HG03469 (cell line): ENCODE measurements around the gene PTPN3.

Experiments
- ATAC-seq: cut with Tn5 transposase; IDR thresholded peaks from one replicate; pipeline ENCODE4 v1.9.1; 2021; ENCODE audit warnings: mild to moderate bottlenecking, moderate library complexity, moderate number of reproducible peaks; ENCODE audit not compliant: unreplicated experiment

The PTPN3 gene

DNA sequence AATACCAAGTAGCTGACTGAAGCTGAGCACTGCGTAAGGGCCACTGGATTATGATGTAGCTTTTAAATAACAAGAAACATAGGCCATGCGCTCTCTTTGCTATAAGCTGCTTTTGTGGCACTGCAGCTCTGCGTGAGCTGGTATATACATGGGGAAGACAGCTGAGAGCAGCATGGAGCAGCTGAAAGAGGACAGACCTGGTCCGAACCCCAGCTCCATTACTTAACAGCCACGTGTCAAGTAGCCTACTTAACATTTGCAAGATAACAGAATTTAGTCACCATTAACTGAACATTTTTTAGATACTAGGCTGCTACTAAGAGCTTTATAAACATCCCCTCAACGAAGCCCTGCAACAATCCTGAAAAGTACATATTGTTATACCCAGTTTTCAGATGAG is 69.3 kb downstream of the PTPN3 start:
- ATAC-seq, result no peak

GRCh38 chr9:109427886-109428285 is 70.2 kb downstream of the PTPN3 start:
- ATAC-seq, result no peak

- no peak for ATAC-seq
These were observed 71.3 kb downstream of the PTPN3 start for GRCh38 chr9:109426626-109427402.

DNA sequence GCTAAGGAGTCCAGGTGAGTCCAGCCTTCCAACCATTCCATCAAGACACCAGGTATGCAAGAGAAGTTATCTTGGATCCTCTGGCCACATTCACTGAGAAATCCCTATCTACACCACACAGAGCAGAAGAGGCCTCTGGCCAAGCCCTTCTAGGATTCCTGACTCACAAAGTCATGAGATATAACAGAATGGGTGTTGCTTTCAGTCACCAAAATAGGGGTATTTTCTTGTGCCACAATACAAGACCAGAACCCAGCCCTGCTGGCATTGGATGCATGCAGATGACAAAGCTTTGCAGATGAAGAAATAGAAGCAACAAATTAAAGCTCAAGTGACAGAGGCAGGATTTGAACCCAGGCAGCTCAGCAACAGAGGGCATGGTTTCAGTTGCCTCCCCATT is 73.5 kb downstream of the PTPN3 start:
- no peak for ATAC-seq

GRCh38 chr9:109423877-109424276 is 74.2 kb downstream of the PTPN3 start:
- ATAC-seq, result no peak

GRCh38 chr9:109422641-109423040 is 75.5 kb downstream of the PTPN3 start:
- ATAC-seq, result peak; percentile 63

DNA sequence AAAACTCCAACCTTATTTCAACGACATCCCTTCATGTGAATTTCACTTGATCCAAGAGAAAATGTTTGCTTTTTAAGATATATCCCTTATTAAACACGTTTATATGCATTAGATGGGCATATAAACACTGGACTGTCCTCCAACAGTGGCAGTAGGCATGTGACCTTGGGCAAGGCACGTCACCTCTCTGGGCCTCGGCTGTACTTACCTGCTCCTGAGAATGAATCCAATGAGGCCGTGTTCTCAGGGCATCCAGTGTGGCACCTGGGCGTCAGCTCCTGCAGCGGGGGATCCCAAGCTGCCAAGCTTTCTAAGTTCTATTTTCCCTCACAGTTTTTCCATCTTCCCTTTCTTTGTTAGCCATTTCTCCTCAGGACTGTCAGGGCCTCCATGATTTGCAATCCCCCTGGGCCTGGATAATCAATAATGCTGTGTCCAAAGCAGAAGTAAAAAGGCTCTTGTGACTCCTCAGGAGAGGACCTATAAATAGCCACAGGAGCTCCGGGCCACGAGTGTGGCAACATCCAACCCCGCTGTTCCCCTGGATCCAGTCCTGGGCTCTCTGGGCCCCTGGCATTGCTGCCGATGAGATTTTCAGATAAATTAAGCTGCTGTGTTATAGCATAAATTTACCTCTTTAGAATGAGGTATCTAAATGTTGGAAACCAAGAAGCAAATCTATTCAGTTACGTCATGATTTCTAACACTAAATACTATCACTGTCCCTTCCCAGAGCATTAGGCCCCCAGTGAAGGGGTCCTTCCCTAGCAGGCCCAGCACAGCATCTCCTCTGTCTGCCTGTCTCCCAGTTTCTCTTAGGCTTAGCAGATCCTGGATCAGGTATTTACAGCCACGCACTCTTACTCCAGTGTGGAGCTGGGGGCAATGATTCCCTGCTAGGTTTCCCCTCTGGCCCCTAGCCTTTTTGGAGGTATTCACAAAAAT is 76.8 kb downstream of the PTPN3 start:
- ATAC-seq, result no peak

DNA sequence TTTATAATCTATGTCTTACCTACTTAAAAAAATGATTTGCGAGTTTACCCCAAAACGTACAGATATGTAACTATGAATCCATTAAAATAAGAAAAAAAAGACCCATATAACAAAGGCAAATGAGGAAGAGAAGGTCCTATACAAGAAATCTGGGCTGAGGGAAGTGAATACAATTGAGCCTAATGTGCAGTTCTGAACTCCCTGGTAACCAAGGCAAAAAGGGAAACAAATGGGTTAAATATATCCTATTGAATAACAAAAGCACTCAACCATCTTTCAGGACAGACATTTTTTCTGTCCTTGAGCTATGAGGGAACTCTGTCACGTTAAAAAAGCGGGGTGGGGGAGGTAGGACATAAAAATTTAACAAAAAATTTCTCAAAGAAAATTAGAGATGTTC is 78.6 kb downstream of the PTPN3 start:
- ATAC-seq, result no peak

DNA sequence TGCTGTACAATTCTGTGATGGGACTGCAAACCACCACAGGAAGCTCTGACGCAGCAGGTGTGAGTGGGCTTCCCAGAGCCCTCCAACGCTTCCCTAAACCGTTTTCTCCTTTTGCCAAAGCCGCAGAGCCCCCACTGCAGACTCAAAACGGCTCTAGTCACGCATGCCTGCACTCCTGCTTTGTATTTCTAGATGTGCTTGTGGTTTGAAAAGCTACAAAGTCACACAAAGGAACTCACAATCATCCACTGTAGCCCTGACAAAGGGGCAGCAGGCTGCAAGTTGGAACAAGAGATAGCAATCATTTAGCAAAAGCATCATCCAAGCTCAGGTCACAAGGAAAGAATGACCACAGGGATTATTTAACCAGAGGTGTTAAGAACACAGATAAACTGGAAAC is 79.3 kb downstream of the PTPN3 start:
- no peak for ATAC-seq

DNA sequence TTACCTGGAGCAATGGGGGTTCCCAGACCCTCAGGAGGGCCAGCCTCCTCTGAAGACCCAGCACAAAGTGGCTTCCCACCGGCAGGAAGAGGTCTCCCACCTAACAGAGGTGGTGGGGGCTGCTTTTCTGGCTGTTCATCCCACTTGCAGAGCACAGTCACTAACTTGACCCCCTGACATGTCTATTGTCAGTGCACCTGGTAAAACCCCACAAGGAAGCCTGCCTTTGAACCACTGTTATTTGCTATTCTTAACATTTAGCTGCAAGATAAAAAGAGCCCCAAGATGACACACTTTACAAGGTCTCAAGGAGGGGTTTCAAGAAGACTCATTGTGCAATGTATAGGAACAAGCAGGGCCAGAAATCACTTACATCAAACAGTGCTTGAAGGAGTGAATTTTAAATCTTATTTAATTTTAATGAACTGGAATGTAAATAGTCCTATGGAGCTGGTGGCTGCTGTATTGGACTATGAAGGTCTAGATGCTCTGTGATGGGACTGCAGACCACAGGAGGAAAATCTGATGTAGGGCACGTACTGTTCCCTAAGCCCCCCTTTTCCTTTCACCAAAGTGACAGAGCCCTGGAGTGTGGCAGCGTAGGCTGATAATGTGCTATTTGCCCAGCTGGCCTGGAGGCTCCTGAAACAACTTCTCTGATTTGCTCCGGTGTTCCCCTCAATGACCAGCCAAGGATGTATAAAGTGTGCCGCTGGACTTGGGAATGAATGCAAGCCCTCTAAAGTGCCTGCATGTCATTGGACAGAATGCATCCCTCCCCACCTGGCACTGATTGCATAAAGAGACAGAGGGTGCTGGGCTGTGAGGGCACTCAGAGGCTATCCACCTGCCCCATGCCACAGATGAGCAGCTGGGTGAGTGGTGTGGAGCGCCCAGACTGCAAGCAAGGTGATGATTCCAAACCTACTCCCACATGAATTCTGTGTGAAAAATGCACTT is 80.2 kb downstream of the PTPN3 start:
- ATAC-seq, result no peak

- ATAC-seq, result no peak
These were observed 81.1 kb downstream of the PTPN3 start for GRCh38 chr9:109417054-109417453.

DNA sequence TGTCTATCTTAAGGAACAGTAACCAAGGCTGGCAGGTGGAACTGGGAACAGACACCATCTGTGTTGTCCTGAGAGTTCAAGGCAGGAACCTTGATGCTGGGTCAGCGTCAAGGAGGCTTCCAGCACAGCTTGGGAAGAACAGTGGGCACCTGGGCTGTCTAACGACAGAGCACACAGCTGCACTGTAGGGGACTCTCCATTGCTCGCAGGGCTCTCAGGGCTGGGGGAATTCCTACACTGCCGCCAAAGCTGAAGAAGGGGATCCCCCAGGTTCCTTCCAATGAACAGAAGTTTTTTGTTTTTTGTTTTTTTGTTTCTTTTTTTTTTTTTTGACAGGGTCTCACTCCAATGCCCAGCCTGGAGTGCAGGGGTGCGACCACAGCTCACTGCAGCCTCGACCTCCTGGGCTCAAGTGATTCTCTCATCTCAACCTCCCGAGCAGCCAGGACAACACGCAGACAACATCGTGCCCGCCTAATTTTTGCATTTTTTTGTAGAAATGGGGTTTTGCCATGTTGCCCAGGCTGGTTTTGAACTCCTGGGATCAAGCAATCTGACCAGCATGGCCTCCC is 81.9 kb downstream of the PTPN3 start:
- ATAC-seq, result peak; percentile 36

DNA sequence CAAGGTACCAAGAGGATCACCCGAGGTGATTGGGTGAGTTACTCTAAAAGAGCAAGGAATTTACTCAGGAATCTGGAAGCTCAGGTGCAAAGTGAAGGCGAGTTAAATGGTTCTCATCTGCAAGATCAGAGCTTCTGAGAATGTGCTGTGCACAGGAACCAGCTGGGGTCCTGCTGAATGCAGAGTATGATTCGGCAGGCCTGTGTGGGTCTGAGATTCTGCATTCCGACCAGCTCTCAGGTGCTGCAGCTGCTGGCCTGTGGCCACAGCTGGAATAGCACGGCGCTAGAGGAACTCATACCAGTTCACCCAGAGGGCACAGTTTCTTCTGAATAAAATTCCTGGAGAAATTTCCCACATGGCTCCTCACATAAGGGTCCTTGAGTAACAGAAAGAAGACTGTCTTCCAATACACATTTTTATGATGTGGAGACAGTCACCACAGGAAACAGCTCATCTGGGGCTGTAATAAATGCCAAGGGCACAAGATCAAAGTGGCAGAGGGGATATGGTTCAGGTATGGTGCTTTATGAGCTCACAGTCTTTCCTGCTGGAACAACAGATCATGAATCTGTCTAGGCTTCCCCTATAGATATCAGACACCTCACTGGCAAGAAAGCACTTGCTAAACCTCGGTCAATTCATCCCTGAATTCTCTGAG is 83.9 kb downstream of the PTPN3 start:
- no peak for ATAC-seq

DNA sequence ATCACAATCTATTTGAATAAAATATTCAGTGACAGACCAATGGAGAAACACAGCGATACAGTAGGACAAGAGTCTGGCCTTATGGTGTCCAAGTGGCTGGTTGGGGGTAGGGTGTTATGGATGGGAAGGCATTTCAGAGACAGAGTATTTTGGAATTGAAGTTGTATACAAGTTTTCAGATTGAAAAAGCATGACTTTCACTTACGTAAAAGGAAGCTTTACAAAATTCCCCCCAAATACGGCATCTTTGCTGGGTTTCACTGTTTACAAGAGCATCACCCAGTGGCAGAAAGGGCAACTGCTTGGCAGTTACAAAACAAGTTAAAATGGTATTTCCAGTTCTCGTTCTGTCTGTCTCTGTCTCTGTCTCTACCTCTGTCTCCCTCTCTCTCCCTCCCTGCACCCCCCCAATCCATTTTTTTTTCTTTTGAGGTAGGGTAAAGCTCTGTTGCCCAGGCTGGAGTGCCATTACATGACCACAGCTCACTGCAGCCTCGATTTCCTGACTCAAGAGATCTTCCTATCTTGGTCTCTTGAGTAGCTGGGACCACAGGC is 86.2 kb downstream of the PTPN3 start:
- peak; percentile 28 for ATAC-seq

DNA sequence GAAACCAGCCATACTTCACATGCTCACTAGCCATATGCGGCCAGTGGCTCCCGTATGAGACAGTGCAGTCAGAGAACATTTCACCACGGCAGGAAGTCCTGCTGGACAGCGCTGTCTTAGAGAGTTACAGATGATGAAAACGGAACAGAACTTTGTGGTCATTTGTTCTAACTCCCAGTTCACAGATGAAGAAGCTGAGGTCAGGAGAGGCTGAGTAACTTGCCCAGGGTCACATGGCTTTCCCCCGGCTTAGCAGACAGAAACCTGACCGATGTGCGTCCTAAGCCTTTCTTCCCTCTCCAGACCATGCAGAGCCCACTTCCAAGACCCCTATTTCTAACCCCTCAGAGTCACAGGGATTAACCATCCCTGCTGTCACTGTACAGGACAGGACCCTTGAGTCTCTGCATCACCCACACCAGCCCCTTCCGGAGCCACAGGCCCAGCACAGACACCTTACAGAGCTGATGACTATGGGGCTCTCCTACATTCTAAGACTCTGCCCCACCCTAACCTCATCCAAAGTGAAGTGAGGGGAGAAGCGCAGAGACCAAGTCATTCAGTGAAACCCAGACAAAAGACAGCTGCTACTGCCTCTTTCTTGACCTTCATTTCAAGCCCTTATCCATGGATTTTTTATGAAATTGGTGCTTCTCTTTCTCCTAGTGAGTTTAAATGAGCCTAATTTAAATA is 86.9 kb downstream of the PTPN3 start:
- peak; percentile 72 for ATAC-seq

- ATAC-seq, result no peak
These were observed 88.2 kb downstream of the PTPN3 start for GRCh38 chr9:109409773-109410397.

DNA sequence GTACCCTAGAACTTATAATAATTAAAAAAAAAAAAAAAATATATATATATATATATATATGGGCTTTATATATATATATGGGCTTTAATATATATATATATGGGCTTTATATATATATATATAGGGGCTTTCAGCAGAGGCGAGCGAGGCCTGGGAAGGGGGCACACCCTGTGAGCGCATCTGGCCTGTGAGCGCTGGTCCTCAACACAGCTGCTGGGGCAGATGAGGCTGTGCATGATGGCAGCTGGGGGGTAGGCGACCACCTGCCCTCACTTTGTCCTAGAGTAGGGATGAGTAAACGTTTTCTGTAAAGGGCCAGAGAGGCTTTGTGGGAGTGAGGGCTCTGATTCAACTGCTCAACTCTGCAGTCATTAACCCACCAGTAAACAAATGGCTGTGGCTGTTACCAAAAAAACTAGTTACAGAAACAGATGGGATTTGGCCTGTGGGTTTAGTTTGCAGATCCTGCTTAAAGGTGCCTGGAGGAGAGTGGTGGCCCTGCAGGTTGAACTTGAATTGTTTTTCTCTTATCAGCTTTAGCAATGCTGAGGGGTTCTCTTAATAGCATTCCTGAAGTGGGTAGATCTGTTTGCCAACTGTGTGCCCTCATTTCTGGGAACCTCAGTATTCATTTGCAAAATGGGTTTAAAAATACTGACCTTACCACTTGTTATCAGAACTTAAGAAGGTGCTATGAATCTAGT is 89.2 kb downstream of the PTPN3 start:
- no peak for ATAC-seq

- no peak for ATAC-seq
These were observed 94.3 kb downstream of the PTPN3 start for GRCh38 chr9:109403766-109404320.
